Measurements from ENCODE around the gene BARHL2. TPM values are rescaled to one million over a fixed set of nuclear protein-coding genes. Genes with fewer than 3 reads are reported as not detected.

BARHL2 gene
- total RNA-seq, 1 donor from 2014 or later = not detected

DNA sequence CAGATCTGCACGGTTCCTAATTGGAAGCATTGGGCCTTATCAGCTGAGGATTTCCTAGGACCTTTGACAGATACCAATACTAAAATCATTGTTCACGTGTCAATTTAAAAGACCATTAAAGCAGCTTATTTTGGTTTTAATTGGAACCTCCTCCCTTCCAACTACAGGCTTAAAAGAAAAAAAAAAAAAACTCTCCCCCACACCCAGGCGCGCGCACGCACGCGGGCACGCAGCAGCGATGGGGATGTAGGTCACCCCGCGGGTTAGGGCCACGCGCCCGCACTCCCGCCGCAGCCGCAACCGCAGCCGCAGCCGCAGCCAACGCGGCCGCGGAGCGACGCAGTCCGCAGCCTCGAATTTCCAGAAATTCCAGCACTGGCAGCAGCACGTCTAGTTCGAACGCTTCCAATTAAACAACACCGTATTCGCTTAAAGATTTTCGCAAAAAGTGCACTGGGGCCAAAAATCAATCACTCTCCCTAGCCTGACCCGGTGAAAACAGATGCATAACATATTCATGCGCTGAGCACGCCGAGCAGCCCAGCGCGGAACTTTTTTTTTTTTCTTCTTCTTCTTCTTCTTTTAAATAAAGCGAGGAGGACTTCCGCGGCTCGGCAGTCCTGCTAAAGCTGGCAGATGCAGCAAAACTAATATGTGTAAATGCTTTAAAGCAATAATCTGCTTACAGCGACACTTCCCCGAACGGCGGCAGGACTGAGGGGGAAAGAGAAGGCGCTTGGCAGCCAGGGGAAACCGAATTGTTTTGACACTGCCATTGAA lies 13.3 kb upstream of the BARHL2 start:
- H3K4me3 ChIP-seq (ENCODE audit: low read depth, low read length) = no peak overlapping the region
- peaks cover 68% of the 10 kb centered on the region for H3K27me3 ChIP-seq (ENCODE audit: control insufficient read depth, insufficient read depth, low read length)

DNA sequence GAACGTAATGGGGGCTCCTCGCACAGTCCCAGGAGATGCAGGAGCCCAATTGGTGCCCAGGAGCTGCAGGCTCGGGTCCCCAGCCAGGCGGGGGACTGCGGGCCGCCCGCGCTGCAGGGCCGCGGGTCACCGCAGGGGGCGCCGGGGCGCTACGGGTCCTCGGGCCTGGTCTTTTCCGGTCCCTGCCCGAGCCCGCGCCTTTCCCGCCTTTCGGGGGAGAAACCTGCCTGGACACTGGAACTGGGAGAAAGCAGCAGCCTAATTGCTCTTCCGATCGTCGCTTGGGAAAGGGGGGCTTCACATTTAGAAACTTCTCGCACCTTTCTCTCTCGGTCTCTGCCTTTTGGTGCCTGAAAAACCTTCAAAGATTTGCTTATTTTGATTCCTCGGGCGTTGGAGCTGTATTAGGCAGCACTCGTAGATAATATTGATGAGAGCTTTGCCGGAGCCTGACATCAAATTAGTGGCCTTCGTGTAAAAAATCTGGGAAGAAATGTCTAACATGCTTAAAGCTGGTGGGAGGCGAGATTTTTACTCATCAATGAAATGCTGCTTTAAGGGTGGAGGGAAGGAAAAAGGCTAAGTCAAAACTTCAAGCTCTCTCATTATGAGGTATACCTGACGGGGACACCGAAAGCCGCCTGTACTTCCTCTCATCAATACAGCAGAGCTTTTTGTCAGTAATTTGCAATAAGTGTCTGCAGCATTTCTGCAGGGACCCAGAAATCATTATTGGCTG lies 12.6 kb upstream of the BARHL2 start:
- Histone ChIP-seq H3K4me3 (ENCODE audit: low read depth, low read length) (no peak overlapping the region), H3K36me3 (ENCODE audit: control insufficient read depth, insufficient read depth, low read length) (no peaks in the 10 kb centered on the region), H3K27me3 (ENCODE audit: control insufficient read depth, insufficient read depth, low read length) (peaks cover 76% of the 10 kb centered on the region)
- TF ChIP-seq, protein P1, sequence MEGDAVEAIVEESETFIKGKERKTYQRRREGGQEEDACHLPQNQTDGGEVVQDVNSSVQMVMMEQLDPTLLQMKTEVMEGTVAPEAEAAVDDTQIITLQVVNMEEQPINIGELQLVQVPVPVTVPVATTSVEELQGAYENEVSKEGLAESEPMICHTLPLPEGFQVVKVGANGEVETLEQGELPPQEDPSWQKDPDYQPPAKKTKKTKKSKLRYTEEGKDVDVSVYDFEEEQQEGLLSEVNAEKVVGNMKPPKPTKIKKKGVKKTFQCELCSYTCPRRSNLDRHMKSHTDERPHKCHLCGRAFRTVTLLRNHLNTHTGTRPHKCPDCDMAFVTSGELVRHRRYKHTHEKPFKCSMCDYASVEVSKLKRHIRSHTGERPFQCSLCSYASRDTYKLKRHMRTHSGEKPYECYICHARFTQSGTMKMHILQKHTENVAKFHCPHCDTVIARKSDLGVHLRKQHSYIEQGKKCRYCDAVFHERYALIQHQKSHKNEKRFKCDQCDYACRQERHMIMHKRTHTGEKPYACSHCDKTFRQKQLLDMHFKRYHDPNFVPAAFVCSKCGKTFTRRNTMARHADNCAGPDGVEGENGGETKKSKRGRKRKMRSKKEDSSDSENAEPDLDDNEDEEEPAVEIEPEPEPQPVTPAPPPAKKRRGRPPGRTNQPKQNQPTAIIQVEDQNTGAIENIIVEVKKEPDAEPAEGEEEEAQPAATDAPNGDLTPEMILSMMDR (IDR thresholded peaks at IDR 0.05; ENCODE audit: insufficient read depth, low read length, poor library complexity, severe bottlenecking) = peak; percentile 8
- no peak for DNase-seq (ENCODE audit: low read depth)

More for the DNA sequence above, 13.3 kb upstream of the BARHL2 start:
- no peaks in the 10 kb centered on the region for H3K36me3 ChIP-seq (ENCODE audit: control insufficient read depth, insufficient read depth, low read length)
- no peak for DNase-seq (ENCODE audit: low read depth)
- TF ChIP-seq, protein P1 (IDR thresholded peaks at IDR 0.05; ENCODE audit: insufficient read depth, low read length, poor library complexity, severe bottlenecking) = no peak

DNA sequence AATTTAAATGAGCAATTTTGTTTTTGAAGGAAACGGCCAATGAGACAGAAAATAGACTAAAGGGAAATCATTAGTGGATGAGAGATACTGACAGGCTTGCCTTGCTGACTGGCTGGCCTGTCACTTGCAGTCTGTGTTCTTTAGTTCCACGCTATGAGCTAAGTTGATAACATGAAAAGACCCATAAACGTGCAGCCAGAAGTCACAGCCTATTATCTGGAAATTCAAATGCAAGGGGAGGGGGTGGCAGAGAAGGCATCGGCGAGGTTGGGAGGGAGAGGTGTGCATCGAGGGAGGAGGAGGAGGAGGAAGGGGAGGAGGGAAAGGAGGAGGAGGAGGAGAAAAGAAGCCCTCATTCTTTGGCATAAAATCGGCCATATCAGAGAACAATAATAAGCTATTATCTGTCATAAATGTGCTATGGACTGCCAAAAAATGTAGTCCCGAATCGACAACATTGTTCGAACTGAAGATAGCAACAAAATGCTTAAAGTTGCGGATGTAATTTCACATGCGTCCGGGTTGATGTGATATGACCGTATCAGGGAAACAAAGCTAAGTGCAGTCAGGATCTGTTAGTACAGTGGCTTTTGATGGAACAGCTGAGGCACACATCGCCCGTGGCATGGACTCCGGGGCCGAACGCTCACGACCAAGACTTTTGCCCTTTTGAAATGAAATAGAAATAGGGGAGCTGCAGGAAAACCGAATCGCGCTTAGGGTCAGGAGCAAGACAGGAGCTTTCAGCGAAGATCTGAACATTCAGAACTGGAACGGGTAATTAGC lies 11.6 kb upstream of the BARHL2 start:
- Histone ChIP-seq H3K4me3 (ENCODE audit: low read depth, low read length) (no peak overlapping the region), H3K27me3 (ENCODE audit: control insufficient read depth, insufficient read depth, low read length) (peaks cover 85% of the 10 kb centered on the region), H3K36me3 (ENCODE audit: control insufficient read depth, insufficient read depth, low read length) (no peaks in the 10 kb centered on the region)
- TF ChIP-seq, protein P1 (IDR thresholded peaks at IDR 0.05; ENCODE audit: insufficient read depth, low read length, poor library complexity, severe bottlenecking) = no peak
- DNase-seq (ENCODE audit: low read depth) = no peak

DNA sequence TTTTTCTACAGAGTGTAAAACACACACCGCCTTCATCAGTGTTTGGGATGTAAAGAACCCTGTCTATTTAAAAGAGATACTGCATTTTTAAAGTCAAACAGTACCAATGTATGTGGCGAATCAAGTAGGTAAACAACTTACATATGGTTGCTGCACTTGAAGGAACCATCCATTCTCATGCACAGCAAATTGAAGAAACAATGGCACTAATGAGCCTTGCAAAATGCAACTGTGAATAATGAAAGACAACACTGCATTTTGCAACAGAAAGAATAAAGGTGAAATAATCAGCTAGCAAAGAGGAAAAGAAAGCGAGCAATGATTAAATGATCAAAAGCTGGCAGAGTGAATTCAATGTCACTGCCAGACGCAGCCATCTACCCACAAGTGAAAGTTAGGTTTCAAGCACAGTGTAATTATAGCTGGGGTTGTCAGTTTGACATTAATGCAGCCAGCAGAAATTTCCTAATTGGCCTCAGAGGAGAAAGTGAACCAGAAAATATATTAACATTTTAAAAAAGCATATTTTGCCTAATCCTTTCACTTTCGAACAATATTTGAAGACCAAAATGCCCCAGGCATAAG lies 10.9 kb upstream of the BARHL2 start:
- no peak overlapping the region for H3K4me3 ChIP-seq (ENCODE audit: low read depth, low read length)
- H3K27me3 ChIP-seq (ENCODE audit: control insufficient read depth, insufficient read depth, low read length) = peaks cover 92% of the 10 kb centered on the region
- no peak for DNase-seq (ENCODE audit: low read depth)
- TF ChIP-seq, protein P1 (IDR thresholded peaks at IDR 0.05; ENCODE audit: insufficient read depth, low read length, poor library complexity, severe bottlenecking) = no peak
- no peaks in the 10 kb centered on the region for H3K36me3 ChIP-seq (ENCODE audit: control insufficient read depth, insufficient read depth, low read length)

DNA sequence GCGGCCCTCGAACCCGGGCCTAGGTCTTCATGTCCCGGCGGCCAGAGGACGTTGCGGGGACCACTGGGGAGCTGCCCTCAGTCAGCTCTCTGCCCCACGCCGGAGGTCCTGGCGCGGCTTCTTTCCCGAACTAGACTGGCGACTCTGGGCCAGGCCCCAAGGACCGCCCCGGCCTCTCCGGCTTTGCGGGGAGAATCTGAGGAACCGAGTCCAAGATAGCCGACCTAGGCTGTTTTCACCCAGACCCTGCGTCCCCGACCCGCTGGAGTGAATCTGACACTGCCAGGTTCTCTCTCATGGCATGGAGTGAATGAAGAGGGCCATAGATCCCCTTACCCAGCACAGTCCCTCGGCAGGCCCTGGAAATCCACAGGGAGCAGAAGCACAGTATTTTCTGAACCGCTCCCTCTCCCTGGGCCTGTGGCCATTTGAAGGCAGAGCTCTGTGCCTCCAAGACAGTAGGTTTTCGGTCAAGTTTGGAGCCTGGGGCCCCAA lies 9.9 kb upstream of the BARHL2 start:
- H3K27me3 ChIP-seq (ENCODE audit: control insufficient read depth, insufficient read depth, low read length) = peaks cover 92% of the 10 kb centered on the region
- no peak for DNase-seq (ENCODE audit: low read depth)
- TF ChIP-seq, protein P1 (IDR thresholded peaks at IDR 0.05; ENCODE audit: insufficient read depth, low read length, poor library complexity, severe bottlenecking) = no peak
- H3K4me3 ChIP-seq (ENCODE audit: low read depth, low read length) = no peak overlapping the region
- H3K36me3 ChIP-seq (ENCODE audit: control insufficient read depth, insufficient read depth, low read length) = no peaks in the 10 kb centered on the region
